Ovary (tissue), 3 donors: Measurements from ENCODE around the gene AKR7A2.

Experiments used
- CTCF ChIP-seq, 3 donors: fragments of 450-650 bp in 2 of 3; fragments of 200-600 bp in 1 of 3; IDR thresholded peaks; one replicate each; pipeline versions ENCODE4 v1.5.1 to v1.8.0; 2016 to 2022; ENCODE audit warnings: antibody characterized with exemption in 3 of 3, mild to moderate bottlenecking in 1 of 3
- EP300 ChIP-seq: sonication (generic); formaldehyde crosslinking; IDR thresholded peaks from one replicate; pipeline ENCODE4 v1.6.1; 2017; ENCODE audit warnings: antibody characterized with exemption
- donor health status: DM: no; HTN: no; CAD: no.

GRCh38 chr1:19352839-19353238 is 40.9 kb upstream of the AKR7A2 start:
- TF ChIP-seq CTCF (IDR thresholded peaks at IDR 0.05) = no peak
- no peak for TF ChIP-seq EP300
